ENCODE data around the gene KCNT1. TPM values are rescaled to one million over a fixed set of nuclear protein-coding genes. Genes with fewer than 3 reads are reported as not detected.

Gene KCNT1
- total RNA-seq, 1 experiment from 2014 or later: not detected

- intact Hi-C loops (cut with micrococcal nuclease; ENCODE audit: unreplicated experiment): no loop called here
- Histone ChIP-seq H3K27me3 (replicated peaks; ENCODE audit: insufficient read depth, low read depth, low read length, poor library complexity) (no peaks in the 10 kb centered on the region), H3K4me3 (ENCODE audit: low read depth, low read length, poor library complexity, severe bottlenecking) (no peak overlapping the region), H3K36me3 (ENCODE audit: insufficient read depth, low read length, poor library complexity, severe bottlenecking) (no peaks in the 10 kb centered on the region), H3K27ac (ENCODE audit: low read depth, low read length, poor library complexity, severe bottlenecking) (no peak overlapping the region), H3K9me3 (ENCODE audit: low read depth, low read length, poor library complexity, severe bottlenecking) (no peaks in the 10 kb centered on the region), H3K4me1 (ENCODE audit: insufficient read depth, low read length, poor library complexity, severe bottlenecking) (no peaks in the 10 kb centered on the region)
- ChIA-PET POLR2A (ENCODE audit: low non-redundant PET) (no interaction called here), CTCF (no interaction called here)
- DNase-seq (ENCODE audit: low spot score): no peak
- TF ChIP-seq EZH2 (IDR thresholded peaks at IDR 0.05; ENCODE audit: borderline replicate concordance, low read depth, low read length, poor library complexity, severe bottlenecking): no peak
- TF ChIP-seq CTCF (conservative IDR thresholded peaks at IDR 0.05; ENCODE audit: low read depth, low read length): no peak
- no TSS peak for BruUV-seq (replicated peaks)
Observed at GRCh38 chr9:135747311-135747710, 45.3 kb downstream of the KCNT1 start.

GRCh38 chr9:135748676-135749075 is 46.7 kb downstream of the KCNT1 start:
- H3K27ac ChIP-seq (ENCODE audit: low read depth, low read length, poor library complexity, severe bottlenecking): no peak overlapping the region
- H3K4me3 ChIP-seq (ENCODE audit: low read depth, low read length, poor library complexity, severe bottlenecking): no peak overlapping the region
- ChIA-PET CTCF (no interaction called here), POLR2A (ENCODE audit: low non-redundant PET) (no interaction called here)
- H3K4me1 ChIP-seq (ENCODE audit: insufficient read depth, low read length, poor library complexity, severe bottlenecking): no peaks in the 10 kb centered on the region
- no peaks in the 10 kb centered on the region for H3K27me3 ChIP-seq (replicated peaks; ENCODE audit: insufficient read depth, low read depth, low read length, poor library complexity)
- TF ChIP-seq EZH2 (IDR thresholded peaks at IDR 0.05; ENCODE audit: borderline replicate concordance, low read depth, low read length, poor library complexity, severe bottlenecking): no peak
- no peak for TF ChIP-seq CTCF (conservative IDR thresholded peaks at IDR 0.05; ENCODE audit: low read depth, low read length)
- DNase-seq (ENCODE audit: low spot score): no peak
- intact Hi-C loops (cut with micrococcal nuclease; ENCODE audit: unreplicated experiment): no loop called here
- BruUV-seq (replicated peaks): no TSS peak
- no peaks in the 10 kb centered on the region for H3K36me3 ChIP-seq (ENCODE audit: insufficient read depth, low read length, poor library complexity, severe bottlenecking)
- no peaks in the 10 kb centered on the region for H3K9me3 ChIP-seq (ENCODE audit: low read depth, low read length, poor library complexity, severe bottlenecking)

GRCh38 chr9:135749171-135750045 is 47.4 kb downstream of the KCNT1 start:
- Histone ChIP-seq H3K36me3 (ENCODE audit: insufficient read depth, low read length, poor library complexity, severe bottlenecking) (no peaks in the 10 kb centered on the region), H3K4me3 (ENCODE audit: low read depth, low read length, poor library complexity, severe bottlenecking) (no peak overlapping the region), H3K9me3 (ENCODE audit: low read depth, low read length, poor library complexity, severe bottlenecking) (no peaks in the 10 kb centered on the region), H3K27me3 (replicated peaks; ENCODE audit: insufficient read depth, low read depth, low read length, poor library complexity) (no peaks in the 10 kb centered on the region), H3K4me1 (ENCODE audit: insufficient read depth, low read length, poor library complexity, severe bottlenecking) (no peaks in the 10 kb centered on the region), H3K27ac (ENCODE audit: low read depth, low read length, poor library complexity, severe bottlenecking) (no peak overlapping the region)
- no peak for TF ChIP-seq CTCF (conservative IDR thresholded peaks at IDR 0.05; ENCODE audit: low read depth, low read length)
- TF ChIP-seq EZH2 (IDR thresholded peaks at IDR 0.05; ENCODE audit: borderline replicate concordance, low read depth, low read length, poor library complexity, severe bottlenecking): no peak
- ChIA-PET CTCF (no interaction called here), POLR2A (ENCODE audit: low non-redundant PET) (no interaction called here)
- BruUV-seq (replicated peaks): no TSS peak
- DNase-seq (ENCODE audit: low spot score): no peak
- intact Hi-C loops (cut with micrococcal nuclease; ENCODE audit: unreplicated experiment): no loop called here
